HEK293 (cell line): ENCODE results near the gene SELENOO.
A peak's percentile ranks its signal among the peaks of the same experiment; 100 is the strongest.

Source experiments
- CTCF ChIA-PET: fragments of 350-600 bp; formaldehyde crosslinking; extraction: SDS; loops from one replicate; lab custom pipeline; 2021; ENCODE audit warnings: antibody characterized with exemption; lab: Yijun Ruan, JAX
- POLR2A ChIA-PET: fragments of 300-600 bp; formaldehyde crosslinking; extraction: SDS; loops from one replicate; lab custom pipeline; 2020; ENCODE audit warnings: antibody characterized with exemption, inconsistent platforms; lab: Yijun Ruan, JAX
- H3K27ac ChIP-seq: fragments of 200-500 bp; sonication (Bioruptor generic); 2 replicates; pipeline ENCODE4 v1.5.1; 2014; ENCODE audit warnings: low read depth, low read length, control low read depth, inconsistent platforms; ENCODE audit errors: extremely low read depth
- H3K36me3 ChIP-seq, 2 experiments: fragments of 200-500 bp in 1 of 2; sonication (Bioruptor generic) in 1 of 2; 1 replicate in 1 of 2; 2 replicates in 1 of 2; pipeline ENCODE4 v1.5.1; 2014 to 2017; ENCODE audit warnings: inconsistent platforms in 2 of 2, low read length in 2 of 2; ENCODE audit not compliant: control insufficient read depth in 2 of 2, insufficient read depth in 1 of 2
- H3K4me1 ChIP-seq: fragments of 200-500 bp; sonication (Bioruptor generic); 2 replicates; pipeline ENCODE4 v1.5.1; 2014; ENCODE audit warnings: mild to moderate bottlenecking, low read length, inconsistent platforms; ENCODE audit not compliant: control insufficient read depth, insufficient read depth
- H3K4me3 ChIP-seq: 2 replicates; pipeline ENCODE4 v1.5.1; 2011; ENCODE audit warnings: low read depth, mild to moderate bottlenecking, control low read depth, low read length, moderate library complexity
- H3K9me3 ChIP-seq: fragments of 200-500 bp; sonication (Bioruptor generic); 2 replicates; pipeline ENCODE4 v1.5.1; 2014; ENCODE audit warnings: low read depth, low read length, inconsistent platforms; ENCODE audit not compliant: control insufficient read depth, insufficient read depth
- KLF17 ChIP-seq: fragments of 450-650 bp; formaldehyde crosslinking; IDR thresholded peaks from 2 replicates; pipeline ENCODE4 v1.5.1; 2016; ENCODE audit warnings: missing biosample characterization, missing genetic modification characterization
- KLF8 ChIP-seq: fragments of 450-650 bp; formaldehyde crosslinking; IDR thresholded peaks from 2 replicates; pipeline ENCODE4 v1.5.1; 2016; ENCODE audit warnings: missing biosample characterization, missing genetic modification characterization
- TRIM28 ChIP-seq: IDR thresholded peaks from 2 replicates; pipeline ENCODE4 v1.6.1; 2011; ENCODE audit warnings: low read length, control low read depth, borderline replicate concordance
- ZNF121 ChIP-seq: fragments of 450-650 bp; formaldehyde crosslinking; IDR thresholded peaks from 2 replicates; pipeline ENCODE4 v1.5.1; 2016; ENCODE audit warnings: missing biosample characterization, missing genetic modification characterization
- ZNF133 ChIP-seq: fragments of 450-650 bp; formaldehyde crosslinking; IDR thresholded peaks from 2 replicates; pipeline ENCODE4 v1.5.1; 2016; ENCODE audit warnings: missing biosample characterization, missing genetic modification characterization
- ZNF175 ChIP-seq: fragments of 450-650 bp; formaldehyde crosslinking; IDR thresholded peaks from 2 replicates; pipeline ENCODE4 v1.5.1; 2016; ENCODE audit warnings: missing biosample characterization, missing genetic modification characterization
- ZNF26 ChIP-seq: fragments of 450-650 bp; formaldehyde crosslinking; IDR thresholded peaks from 2 replicates; pipeline ENCODE4 v1.5.1; 2016; ENCODE audit warnings: missing biosample characterization, missing genetic modification characterization
- ZNF768 ChIP-seq: fragments of 450-650 bp; formaldehyde crosslinking; IDR thresholded peaks from 2 replicates; pipeline ENCODE4 v1.5.1; 2018; ENCODE audit warnings: missing biosample characterization, mild to moderate bottlenecking, missing genetic modification characterization
- ZNF830 ChIP-seq: fragments of 450-650 bp; IDR thresholded peaks from 2 replicates; pipeline ENCODE4 v1.5.0; 2018; ENCODE audit warnings: missing biosample characterization, missing genetic modification characterization, low read depth, mild to moderate bottlenecking, moderate library complexity
- TF ChIP-seq, protein P1 (sequence below): fragments of 450-650 bp; formaldehyde crosslinking; IDR thresholded peaks from 2 replicates; pipeline ENCODE4 v1.5.1; 2017; ENCODE audit warnings: missing biosample characterization, missing genetic modification characterization
- TF ChIP-seq, protein P2 (sequence below): fragments of 450-650 bp; formaldehyde crosslinking; IDR thresholded peaks from 2 replicates; pipeline ENCODE4 v1.5.1; 2016; ENCODE audit warnings: missing biosample characterization, missing genetic modification characterization
- TF ChIP-seq, protein P3 (sequence below): fragments of 450-650 bp; formaldehyde crosslinking; IDR thresholded peaks from 2 replicates; pipeline ENCODE4 v1.5.1; 2016; ENCODE audit warnings: missing biosample characterization, missing genetic modification characterization, low read depth

SELENOO gene

GRCh38 chr22:50208939-50209892, 8.4 kb downstream of the SELENOO start (continued):
- TF ChIP-seq KLF17 (tag by site-specific recombination): no peak

- Histone ChIP-seq H3K36me3 (peaks cover 30 to 89% of the 10 kb centered on the region in 2 experiments), H3K27ac (no peak overlapping the region), H3K4me3 (no peak overlapping the region), H3K9me3 (no peaks in the 10 kb centered on the region), H3K4me1 (no peaks in the 10 kb centered on the region)
- ChIA-PET POLR2A (no interaction called here), CTCF (interaction anchor here (1.2 to 2.7 kb wide), 2 partner anchors 33 to 60 kb away, joined by 4 to 24 read pairs; no protein-coding TSS in a partner anchor)
- TF ChIP-seq, protein P1, sequence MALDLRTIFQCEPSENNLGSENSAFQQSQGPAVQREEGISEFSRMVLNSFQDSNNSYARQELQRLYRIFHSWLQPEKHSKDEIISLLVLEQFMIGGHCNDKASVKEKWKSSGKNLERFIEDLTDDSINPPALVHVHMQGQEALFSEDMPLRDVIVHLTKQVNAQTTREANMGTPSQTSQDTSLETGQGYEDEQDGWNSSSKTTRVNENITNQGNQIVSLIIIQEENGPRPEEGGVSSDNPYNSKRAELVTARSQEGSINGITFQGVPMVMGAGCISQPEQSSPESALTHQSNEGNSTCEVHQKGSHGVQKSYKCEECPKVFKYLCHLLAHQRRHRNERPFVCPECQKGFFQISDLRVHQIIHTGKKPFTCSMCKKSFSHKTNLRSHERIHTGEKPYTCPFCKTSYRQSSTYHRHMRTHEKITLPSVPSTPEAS (tag by site-specific recombination): no peak
- TF ChIP-seq KLF8 (peak; percentile 32; the same call in 1 of the 2 replicates), ZNF830 (no peak), ZNF768 (peak; percentile 31; the same call in 1 of the 2 replicates), ZNF175 (tag by site-specific recombination) (no peak)
- TF ChIP-seq, protein P2, sequence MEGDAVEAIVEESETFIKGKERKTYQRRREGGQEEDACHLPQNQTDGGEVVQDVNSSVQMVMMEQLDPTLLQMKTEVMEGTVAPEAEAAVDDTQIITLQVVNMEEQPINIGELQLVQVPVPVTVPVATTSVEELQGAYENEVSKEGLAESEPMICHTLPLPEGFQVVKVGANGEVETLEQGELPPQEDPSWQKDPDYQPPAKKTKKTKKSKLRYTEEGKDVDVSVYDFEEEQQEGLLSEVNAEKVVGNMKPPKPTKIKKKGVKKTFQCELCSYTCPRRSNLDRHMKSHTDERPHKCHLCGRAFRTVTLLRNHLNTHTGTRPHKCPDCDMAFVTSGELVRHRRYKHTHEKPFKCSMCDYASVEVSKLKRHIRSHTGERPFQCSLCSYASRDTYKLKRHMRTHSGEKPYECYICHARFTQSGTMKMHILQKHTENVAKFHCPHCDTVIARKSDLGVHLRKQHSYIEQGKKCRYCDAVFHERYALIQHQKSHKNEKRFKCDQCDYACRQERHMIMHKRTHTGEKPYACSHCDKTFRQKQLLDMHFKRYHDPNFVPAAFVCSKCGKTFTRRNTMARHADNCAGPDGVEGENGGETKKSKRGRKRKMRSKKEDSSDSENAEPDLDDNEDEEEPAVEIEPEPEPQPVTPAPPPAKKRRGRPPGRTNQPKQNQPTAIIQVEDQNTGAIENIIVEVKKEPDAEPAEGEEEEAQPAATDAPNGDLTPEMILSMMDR: peak; percentile 70
Measured at GRCh38 chr22:50209893-50210292, 9.1 kb downstream of the SELENOO start.

DNA sequence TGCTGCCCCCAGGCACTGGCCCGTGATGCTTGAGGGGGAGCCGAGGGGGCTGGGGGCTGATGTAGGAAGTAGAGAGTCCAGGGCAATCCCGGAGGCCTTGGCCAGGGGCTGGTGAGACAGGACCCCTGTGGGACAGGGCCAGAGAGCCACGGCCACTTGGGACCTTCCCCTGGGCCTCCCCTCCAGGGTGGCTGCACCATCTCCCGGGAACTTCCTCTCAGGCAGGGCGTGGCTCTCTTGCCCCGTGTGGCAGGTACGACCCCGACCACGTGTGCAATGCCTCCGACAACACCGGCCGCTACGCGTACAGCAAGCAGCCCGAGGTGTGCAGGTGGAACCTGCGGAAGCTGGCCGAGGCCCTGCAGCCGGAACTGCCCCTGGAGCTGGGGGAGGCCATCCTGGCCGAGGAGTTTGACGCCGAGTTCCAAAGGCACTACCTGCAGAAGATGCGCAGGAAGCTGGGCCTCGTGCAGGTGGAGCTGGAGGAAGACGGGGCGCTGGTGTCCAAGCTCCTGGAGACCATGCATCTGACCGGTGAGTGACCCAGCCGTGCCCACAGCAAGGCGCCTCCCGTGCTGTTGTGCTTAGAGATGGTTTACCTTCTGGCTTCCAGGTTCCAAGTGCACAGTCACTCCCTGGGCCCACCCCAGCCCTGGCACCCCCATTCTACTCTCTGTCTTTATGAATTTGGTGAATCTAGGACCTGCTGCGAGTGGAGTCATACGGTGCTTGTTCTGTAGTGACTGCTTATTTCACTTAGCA, 9.7 kb downstream of the SELENOO start:
- TF ChIP-seq ZNF133 (tag by site-specific recombination): no peak
- TF ChIP-seq ZNF26 (tag by site-specific recombination): no peak
- TF ChIP-seq, protein P3, sequence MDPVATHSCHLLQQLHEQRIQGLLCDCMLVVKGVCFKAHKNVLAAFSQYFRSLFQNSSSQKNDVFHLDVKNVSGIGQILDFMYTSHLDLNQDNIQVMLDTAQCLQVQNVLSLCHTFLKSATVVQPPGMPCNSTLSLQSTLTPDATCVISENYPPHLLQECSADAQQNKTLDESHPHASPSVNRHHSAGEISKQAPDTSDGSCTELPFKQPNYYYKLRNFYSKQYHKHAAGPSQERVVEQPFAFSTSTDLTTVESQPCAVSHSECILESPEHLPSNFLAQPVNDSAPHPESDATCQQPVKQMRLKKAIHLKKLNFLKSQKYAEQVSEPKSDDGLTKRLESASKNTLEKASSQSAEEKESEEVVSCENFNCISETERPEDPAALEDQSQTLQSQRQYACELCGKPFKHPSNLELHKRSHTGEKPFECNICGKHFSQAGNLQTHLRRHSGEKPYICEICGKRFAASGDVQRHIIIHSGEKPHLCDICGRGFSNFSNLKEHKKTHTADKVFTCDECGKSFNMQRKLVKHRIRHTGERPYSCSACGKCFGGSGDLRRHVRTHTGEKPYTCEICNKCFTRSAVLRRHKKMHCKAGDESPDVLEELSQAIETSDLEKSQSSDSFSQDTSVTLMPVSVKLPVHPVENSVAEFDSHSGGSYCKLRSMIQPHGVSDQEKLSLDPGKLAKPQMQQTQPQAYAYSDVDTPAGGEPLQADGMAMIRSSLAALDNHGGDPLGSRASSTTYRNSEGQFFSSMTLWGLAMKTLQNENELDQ (tag by site-specific recombination): no peak
- 0 out of 2 replicates have a peak, but pooled peaks have one; percentile 7 for TF ChIP-seq ZNF121 (tag by site-specific recombination)
- TF ChIP-seq TRIM28: no peak
- ChIA-PET CTCF (interaction anchor here (2.7 kb wide), 1 partner anchor 60 kb away, joined by 24 read pairs; no protein-coding TSS in a partner anchor), POLR2A (no interaction called here)
- no peaks in the 10 kb centered on the region for H3K9me3 ChIP-seq
- no peak overlapping the region for H3K27ac ChIP-seq
- peaks cover 33 to 90% of the 10 kb centered on the region in 2 experiments for H3K36me3 ChIP-seq
- H3K4me3 ChIP-seq: no peak overlapping the region
- H3K4me1 ChIP-seq: no peaks in the 10 kb centered on the region
